Neuron (in vitro differentiated cells): ENCODE data around the gene MYOF.

Source experiments
- H2AFZ ChIP-seq: one replicate; pipeline ENCODE4 v1.6.1; 2013; ENCODE audit warnings: low read depth, mild to moderate bottlenecking, inconsistent platforms, low read length, moderate library complexity
- H3K27me3 ChIP-seq: one replicate; pipeline ENCODE4 v1.6.1; 2013; ENCODE audit warnings: low read length; ENCODE audit not compliant: insufficient read depth
- H3K36me3 ChIP-seq: one replicate; pipeline ENCODE4 v1.6.1; 2013; ENCODE audit warnings: low read length; ENCODE audit not compliant: insufficient read depth
- H3K4me1 ChIP-seq: one replicate; pipeline ENCODE4 v1.6.1; 2013; ENCODE audit warnings: low read length; ENCODE audit not compliant: insufficient read depth
- H3K4me3 ChIP-seq: 2 replicates; pipeline ENCODE4 v1.5.1; 2013; ENCODE audit warnings: mild to moderate bottlenecking, low read length, moderate library complexity
- H3K9me3 ChIP-seq: one replicate; pipeline ENCODE4 v1.6.1; 2013; ENCODE audit warnings: low read length

The MYOF gene

GRCh38 chr10:93261089-93261488 is 221.0 kb downstream of the MYOF start:
- H2AFZ ChIP-seq: no peak overlapping the region
- no peak overlapping the region for H3K4me3 ChIP-seq
- no peaks in the 10 kb centered on the region for H3K9me3 ChIP-seq
- H3K36me3 ChIP-seq: no peaks in the 10 kb centered on the region
- no peaks in the 10 kb centered on the region for H3K27me3 ChIP-seq
- no peaks in the 10 kb centered on the region for H3K4me1 ChIP-seq

GRCh38 chr10:93259126-93259525 is 223.0 kb downstream of the MYOF start:
- no peak overlapping the region for H3K4me3 ChIP-seq
- H2AFZ ChIP-seq: no peak overlapping the region
- no peaks in the 10 kb centered on the region for H3K9me3 ChIP-seq
- no peaks in the 10 kb centered on the region for H3K36me3 ChIP-seq
- H3K4me1 ChIP-seq: no peaks in the 10 kb centered on the region
- H3K27me3 ChIP-seq: no peaks in the 10 kb centered on the region
